UCSD-AML1 (cell line): Measurements from ENCODE around the gene MS4A7.
A peak's percentile ranks its signal among the peaks of the same experiment; 100 is the strongest.
"Not testable (repeated sequence)": the region's sequence is repeated elsewhere in the genome, so short reads cannot be mapped to it uniquely, and the experiment has no call there.

Source experiments
- DNase-seq: peaks from one replicate; lab custom pipeline; 2025; ENCODE audit not compliant: unreplicated experiment; lab: John Stamatoyannopoulos, UW

The MS4A7 gene, protein sequence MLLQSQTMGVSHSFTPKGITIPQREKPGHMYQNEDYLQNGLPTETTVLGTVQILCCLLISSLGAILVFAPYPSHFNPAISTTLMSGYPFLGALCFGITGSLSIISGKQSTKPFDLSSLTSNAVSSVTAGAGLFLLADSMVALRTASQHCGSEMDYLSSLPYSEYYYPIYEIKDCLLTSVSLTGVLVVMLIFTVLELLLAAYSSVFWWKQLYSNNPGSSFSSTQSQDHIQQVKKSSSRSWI

DNA sequence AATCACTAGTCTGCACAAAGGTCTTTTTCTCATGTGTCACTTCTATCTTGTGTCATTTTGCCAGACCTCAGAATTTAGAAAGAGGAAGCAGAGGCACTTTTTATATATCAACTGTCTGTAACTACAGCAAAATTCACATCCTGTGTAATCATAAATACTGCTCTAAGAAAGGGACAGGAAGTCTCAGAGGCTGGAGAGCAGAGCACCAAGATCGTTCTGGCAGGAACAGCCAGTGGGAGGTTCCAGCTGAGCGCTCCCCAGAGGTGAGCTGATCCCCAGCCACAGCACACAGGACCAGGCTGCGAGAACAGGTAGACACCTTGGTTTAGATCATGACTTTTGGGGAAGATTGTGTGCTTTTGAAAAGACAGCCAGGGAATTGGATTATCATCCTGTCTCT, at the start of gene MS4A7:
Gene MS4A7, plus strand, starts transcription at position 179 of the 400 bp plus-strand sequence. CDS start 4,610 bp downstream, outside the sequence.
- DNase-seq, result peak; percentile 54

DNA sequence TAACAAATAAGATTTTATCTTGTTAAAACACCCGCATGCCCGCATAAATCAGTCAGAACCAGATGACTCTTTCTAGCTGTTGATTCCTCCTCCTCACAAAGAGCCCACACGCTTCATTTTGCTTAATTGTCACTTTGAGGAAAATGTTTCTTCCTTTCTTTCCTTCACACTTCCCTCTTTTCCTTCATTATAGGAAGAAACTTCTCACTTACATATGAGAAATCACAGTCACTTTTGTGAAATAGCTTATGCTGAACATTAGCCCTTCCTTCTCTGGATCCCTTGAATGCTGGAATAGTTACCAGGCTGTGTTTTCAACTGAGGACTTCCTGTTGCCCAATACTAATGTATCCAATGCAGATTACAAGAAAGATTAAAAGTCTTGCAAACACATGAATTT, 45.5 kb upstream of the MS4A7 start:
- DNase-seq, result no peak

DNA sequence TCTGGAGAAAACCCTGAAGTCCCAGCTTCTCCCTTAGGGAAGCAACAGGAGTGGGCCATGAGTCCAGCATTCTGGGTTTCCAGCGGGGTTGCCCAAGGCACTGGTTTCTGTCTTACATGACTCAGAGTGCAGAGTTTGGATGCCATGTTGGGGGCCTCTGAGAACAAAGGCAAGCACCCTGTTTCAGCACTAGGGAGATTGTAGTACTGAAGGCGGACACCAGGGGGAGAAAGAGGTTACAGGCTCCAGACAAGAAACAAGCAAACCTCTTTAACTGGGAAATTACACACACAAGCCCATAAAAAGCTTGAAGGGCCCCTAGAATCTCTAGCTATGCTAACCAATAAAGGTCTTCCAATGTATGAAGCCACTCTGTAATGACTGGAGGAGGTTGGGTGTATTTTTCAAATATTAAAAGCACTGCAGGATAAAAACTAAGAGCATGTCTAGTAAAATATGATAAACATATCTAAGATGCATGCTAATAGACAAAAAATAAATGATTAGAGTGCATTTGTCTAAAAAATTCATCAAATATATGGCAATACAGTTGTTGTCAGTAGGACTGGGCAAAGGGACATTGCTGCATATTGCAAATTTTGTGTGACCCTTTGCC, 44.2 kb upstream of the MS4A7 start:
- peak; percentile 43 for DNase-seq

DNA sequence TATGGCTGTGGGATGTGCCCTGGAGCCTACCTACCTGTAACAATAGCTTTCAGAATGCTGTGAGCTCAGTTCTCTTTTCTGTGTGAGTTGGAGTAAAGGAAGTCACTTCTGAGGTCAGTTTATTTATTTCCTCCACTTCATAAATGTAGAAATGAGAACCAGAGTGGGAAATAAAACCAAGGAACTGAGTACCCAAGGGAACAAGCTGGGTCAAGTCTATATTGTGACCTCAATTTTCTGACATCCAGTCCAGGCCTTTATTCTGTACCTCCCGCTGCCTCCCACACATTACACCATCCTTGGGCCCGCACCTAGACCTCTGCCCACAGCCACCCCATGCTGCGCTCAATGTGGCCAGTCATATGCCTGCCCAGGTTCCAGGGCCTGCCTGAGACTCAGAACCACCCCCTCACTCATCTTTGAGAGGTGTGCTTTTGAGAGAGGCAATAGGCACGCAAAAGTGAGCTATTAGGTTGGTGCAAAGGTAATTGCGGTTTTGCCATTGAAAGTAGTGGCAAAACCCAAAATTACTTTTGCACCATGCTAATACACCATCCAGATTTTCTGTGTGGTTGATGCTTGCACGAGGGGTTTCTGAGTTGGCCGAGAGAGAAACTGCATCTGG, 41.5 kb upstream of the MS4A7 start:
- no peak for DNase-seq

DNA sequence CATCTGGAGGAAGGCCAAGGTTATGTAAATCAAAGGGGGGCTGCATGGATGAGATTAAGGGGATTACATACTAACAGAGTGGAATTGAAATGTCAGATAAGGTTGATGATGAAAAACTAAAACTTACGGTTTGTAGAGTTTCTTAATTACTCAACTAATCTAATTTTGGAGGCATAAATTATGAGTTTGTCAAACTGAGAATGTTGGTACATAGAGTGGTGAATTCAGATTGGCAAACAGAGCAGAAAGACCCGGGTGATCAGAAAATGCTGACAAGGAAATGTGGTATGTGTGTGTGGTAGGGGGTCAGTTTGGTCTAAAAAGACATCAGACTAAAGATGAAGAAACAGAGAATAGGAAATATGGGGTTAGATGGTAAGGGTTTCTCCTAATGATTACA, 40.3 kb upstream of the MS4A7 start:
- no peak for DNase-seq

DNA sequence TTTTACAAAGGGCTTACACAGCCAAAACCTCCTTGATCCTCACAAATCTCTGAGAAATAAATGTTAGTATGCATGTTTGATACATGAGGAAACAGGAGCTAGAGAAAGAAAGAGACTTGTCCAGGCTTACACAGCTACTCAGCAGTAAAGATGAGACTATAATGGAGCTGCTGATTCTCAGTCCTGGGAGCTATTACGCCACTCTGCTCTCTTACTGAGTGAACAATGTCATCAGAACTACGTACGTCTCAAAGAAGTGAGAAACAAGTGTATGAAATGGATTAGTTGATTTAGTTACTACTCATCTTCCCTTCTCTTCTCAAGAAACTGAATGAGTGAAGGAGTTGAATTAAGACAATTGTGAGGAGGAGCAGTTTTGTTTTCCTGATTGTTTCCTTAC, 39.0 kb upstream of the MS4A7 start:
- no peak for DNase-seq

DNA sequence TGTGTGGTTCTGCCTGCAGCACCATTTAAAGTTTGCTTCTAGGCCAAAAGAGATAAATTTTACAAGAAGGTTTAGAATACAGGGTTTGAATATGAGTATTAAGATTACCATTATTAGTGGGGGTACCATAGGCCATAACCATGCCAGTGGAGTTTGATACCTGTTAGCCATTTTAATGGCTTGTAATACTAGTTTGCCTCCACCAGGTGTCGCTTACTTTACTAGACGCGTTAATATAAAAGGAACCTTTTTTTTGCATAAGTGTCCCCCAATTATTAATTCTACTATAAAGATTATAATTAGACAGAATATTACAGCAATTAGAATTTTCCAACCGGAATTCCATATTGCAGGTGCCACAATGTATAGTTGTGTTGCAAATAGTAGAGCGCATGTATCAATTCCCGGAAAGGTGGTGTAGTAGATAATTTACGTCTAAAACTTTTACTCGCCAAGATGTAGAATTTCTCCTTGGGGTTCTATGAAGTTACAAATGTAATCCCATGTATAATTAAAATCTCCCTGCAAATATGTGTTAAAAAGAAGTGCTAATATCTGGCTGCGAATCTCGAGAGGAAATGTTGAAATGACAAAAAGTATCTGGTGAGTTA, 35.1 kb upstream of the MS4A7 start:
- DNase-seq, result no peak

DNA sequence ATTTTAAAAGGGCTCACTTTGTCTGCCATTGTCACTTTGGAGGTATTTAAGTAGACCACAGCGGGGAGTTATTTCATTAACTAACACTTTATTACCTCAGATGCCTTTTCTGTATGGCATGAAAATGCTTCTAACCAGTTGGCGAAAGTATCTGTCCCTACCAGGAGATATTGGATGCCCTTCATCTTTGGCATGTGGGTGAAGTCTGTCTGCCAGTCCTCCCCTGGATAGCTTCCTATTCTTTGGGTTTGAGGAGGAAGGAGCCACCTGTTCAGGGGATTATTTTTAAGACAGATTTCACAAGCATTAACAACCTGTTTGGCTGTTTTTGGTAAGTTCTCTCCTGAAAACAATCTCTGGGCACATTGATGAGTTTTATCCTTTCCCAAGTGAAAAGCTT, 34.2 kb upstream of the MS4A7 start:
- DNase-seq, result no peak

DNA sequence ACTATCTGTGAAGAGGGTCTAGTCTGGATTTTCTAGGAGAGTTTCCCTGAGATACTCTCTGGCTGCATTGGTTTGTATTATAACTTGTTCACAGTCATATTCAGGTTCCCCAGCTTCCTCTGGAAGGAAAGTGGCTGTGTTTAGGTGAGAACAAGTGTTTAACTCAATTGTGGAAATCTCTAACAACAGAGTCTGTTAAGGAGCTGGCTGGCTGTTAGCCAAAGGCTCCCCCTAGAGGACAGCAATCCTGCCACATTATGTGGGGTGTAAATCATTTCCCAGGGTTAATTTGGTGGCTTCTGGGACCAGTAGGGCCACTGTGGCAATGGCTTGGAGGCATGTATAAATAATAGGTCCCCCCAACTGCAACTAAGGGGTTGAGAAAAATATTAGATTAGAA, 32.8 kb upstream of the MS4A7 start:
- DNase-seq, result peak; percentile 29

DNA sequence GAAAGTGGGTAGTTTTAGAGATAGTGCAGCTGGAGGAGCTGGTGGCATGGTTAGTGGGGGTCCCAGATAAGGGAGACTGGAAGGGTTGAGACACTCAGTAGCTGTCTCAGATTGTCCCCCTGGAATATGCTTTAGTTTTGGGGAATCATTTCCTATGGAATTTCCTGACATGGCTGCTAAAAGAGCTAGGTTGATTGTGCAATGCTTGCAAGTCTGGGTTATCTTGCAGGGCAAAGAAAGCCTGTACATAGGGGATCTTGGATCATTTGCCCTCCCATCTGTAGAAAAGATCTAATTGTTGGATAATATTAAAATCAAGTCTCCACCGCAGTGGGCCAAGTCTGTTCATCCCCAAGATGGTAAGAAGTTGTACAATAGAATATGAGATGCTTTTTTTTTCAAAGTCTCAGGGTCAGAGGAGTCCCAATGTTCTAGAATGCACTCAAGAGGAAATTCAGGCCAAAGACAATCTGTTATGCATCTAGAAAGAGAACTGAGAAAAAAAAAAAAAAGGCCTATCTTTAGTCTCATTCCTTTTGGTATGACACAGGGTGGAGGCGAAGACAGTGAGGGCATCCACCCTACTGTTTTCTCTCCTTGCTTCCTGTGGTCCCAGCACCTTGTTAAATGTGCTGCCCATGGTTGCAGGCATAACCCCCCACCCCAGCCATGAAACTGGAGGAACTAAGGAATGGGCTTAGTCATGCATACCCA, 31.1 kb upstream of the MS4A7 start:
- DNase-seq, result no peak

DNA sequence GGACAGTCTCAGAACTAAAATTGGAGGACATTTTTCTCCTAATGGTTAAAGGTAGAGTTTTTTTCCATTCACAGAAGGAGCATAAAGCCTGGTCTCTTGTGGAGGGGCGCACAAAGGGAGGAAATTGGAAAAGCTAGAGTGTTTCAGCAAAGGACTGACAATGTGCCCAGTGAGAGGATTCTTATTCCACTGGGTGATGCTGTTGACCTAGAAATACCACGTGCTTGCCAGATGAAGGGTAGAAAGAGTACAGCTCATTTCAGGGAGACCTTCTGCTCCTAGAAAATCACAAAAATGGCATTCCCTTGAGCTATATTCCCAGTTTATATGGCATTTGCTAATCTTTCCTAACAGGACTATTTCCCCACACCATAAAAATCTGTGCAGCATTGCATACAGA, 30.2 kb upstream of the MS4A7 start:
- no peak for DNase-seq

DNA sequence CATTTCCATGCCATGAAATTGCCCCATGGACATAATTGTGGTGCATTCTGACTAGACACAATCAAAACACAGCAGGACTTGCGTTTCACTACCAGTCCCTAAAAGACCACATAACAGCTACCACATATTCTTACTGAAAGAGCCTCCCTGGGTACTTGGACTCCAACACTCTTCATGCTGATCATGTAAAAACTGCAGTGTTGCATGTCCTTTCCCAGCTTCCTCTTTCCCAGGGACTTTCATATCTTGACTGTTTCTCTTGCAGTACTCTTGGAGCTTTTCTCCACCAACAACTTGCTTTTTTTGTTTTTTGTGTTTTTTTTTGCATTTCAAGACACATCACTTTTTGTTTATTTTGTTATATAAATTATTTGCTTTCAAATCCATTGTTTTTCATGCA, 28.3 kb upstream of the MS4A7 start:
- DNase-seq, result no peak

DNA sequence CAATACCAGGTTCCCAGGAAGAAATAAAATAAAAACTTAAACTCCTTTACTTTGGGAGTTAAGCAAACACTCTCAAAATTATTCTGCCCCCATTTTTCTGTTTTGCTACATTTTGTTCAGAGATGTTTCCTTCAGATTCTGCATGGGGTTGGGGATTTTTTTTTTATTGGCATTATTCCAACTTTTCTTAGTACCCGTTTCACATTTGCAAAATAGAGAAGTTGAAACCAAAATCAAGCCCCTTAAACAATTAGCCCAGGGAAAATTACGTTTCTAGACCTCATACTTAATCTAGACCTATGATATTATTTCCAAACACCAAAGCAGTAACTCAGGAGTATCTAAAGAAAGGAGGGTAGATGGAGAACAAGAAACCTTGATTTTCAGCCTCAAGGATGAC, 20.6 kb upstream of the MS4A7 start:
- no peak for DNase-seq

DNA sequence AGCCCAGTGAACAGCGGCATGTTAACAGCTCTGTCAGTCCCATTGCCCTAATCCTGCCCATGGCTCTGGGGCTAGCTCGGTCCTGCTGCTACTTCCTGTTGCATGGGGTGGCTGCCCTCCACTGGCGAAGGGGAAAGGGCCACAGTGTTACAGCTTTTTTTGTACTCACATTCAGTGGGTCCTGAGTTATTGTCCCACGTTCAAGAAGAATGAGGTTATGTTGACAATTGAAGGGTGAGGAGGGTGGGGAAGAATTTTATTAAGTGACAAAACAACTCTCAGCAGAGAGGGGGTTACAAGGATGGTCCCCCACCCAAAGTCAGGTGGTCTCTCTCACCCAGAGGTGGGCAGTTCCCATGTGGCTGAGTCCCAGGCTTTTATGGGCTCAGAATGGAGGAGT, 17.7 kb upstream of the MS4A7 start:
- DNase-seq, result no peak

DNA sequence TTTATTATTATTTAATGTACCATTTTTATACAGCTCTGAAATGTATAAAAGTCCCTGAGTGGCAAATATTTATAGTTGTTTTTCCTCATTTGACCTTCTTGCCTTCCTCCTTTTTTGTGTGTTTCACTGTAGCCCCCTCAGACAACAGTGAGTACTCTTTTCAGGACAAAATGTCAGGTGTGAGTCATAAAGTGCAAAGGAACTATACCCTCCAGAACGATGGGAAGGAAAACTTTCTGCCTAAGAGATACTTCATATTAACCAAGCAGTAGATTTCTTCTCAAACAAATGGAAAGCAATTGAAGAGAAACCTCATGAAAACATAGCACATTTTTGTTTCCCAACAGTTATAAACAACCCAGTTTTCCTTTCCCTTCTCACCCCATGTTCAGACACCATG, 16.1 kb upstream of the MS4A7 start:
- DNase-seq, result no peak

DNA sequence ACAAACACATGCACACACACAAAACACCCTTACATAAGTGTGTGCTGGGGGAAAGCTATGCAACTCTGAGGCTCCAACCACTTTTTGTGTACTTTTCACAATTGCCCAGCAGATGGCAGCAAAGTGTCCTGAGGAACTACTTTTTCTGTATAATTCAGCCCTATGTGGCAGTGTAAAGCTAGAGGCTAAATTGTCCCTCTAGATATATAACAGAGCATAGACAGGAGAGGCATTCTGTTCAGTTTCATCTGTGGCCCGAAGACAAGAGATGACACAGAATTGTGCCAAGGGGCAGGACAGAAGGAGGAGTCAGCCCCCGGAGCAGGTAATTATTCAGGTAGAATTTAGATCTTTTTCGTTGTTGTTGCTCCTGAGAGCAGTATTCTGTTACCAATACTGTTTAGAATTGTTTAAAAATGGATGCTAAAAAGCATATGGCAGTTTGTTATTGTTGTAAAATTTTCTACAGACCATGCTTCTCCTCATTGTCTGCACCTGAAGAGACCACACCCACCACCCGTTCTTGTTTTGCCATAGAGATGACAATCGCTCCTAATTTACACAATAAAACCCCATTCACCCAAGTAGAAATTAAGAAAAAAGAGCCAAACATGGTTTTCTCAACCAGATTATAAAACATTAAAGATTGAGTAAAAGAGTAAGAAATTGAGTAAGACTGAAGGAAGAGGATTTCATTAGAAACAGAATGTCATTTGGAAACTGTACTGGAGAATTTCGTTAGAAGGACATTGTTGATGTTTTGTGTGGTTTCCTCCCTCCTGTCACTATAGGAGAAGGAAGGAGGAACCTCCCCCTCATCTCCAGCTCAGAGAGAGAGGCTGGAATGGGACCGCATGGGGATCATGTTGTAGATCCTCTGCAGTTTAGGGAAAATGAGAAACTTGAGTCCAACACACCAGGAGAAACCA, 14.5 kb upstream of the MS4A7 start:
- DNase-seq, result peak; percentile 53

DNA sequence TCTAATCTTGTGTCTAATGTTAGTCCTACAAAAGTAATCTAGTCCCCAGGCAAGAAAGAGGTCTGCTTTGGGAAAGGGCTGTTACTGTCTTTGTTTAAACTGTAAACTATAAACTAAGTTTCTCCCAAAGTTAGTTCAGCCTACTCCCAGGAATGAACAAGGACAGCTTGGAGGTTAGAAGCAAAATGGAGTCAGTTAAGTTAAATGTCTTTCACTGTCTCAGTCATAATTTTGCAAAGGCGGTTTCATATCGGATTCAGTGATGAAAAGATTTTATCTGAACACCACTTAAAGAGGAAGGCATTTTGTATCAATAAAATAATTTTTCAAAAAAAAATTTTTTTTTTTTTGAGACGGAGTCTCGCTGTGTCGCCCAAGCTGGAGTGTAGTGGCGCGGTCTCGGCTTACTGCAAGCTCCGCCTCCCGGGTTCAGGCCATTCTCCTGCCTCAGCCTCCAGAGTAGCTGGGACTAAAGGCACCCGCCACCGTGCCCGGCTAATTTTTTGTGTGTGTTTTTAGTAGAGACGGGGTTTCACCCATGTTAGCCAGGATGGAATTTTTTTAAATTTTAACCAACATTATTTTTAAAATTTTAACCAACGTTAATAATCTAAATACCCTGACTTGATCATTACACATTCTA, 11.9 kb upstream of the MS4A7 start:
- DNase-seq, result not testable (repeated sequence)

DNA sequence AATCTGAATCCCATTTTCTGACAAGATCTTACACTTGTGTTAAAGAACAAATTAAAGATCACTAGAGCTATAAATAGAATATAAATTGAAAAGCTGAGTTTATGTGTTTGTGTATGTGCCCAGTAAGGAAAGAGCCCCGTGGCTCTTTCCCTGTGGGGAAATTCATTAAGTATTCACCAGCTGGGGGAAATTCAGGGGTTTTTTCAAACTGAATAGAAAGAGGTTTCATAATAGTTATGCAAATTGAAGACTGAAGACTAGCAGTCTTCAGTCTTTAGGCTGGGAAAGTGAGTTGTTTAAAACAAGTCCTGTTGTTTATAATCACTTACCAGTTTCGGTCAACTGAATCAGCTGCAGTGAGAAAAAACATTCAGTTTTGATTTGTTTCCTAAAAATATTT, 11.3 kb upstream of the MS4A7 start:
- DNase-seq, result no peak

DNA sequence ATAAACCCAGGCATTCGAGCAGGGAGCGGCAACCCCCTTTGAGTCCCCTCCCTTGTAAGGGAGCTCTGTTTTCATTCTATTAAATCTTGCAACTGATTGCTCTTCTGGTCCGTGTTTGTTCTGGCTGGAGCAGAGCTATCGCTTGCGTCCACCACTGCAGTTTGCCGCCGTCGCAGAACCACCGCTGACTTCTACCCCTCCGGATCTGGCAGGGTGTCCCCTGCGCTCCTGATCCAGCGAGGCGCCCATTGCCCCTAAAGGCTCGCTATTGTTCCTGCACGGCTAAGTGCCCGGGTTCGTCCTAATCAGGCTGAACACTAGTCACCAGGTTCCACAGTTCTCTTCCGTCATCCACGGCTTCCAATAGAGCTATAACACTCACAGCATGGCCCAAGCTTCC, 10.4 kb upstream of the MS4A7 start:
- DNase-seq, result no peak

DNA sequence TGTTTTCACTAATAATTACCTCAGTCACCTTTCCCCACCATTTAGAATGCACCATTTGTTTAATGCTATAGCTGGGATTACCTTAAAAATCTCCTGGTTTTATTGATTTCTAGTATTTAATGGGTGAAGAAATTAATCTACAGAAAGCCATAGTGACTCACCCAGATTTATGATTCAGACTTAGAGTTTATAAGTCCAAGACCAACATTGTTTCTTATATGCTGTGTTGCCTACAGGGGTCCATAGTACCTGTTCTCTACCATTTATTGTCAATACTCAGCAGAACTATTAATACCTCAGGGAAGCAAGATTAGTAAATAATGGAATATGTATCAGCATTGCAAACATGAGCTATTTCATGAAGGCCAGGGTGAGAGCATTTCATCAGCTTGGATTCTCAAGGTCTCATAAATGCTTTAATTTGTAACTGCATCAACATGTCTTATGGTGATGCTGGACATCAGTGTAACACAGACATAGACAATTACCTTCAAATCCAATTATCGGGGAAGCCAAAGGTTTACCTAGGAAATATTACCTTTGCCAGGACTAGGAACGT, 8.0 kb upstream of the MS4A7 start:
- DNase-seq, result no peak
